HG02763 (cell line): ENCODE results near the gene SYNE2.

Source experiments
- ATAC-seq: cut with Tn5 transposase; IDR thresholded peaks from one replicate; pipeline ENCODE4 v1.9.1; 2021; ENCODE audit warnings: mild to moderate bottlenecking, moderate library complexity; ENCODE audit not compliant: unreplicated experiment

SYNE2 gene

DNA sequence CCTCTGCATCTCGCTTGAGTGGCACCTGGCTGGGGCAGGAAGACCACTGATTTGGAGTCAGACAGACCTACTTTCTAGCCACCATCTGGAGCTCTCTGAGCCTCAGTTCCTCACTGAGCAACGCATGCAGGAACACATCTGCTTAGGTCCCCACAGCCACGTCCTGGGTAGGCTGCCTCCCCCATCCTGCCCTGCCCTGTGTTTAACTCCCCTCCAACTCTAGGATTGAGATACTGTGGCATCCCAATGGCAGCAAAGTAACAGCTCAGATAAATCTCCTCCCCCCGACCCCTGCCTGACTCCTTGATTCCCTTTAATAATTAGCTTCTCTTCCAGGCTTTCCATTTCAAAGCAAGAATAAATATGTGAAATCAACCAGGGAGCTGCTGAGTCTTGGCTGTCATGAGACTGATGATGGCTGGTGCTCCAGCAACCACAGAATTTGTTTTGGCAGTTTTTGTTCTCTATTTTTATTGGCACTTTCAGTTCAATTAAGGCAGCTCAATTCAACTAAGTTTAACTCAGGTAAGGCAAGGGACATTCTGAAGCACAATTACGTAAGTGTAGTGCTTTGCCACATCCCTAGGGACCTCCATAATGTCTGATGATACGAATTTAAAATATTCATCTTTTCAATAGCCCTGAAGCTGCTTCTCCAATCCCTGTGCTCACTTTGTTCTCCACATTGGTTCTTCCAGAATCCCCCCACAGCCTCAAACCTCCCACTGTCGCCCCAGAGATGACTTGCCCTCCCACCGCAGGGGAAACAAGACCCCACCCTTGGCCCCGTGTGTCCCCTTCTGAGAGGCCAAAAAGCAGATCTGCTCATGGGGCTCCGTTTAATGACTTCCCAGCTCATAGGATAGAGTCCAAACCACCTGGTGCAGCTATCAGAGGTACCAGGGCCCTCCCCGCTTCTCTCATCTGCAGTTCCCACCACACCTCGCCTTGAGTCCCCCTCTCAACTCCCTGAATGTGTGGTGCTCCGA, 383.1 kb downstream of the SYNE2 start:
- ATAC-seq, result peak; percentile 71

DNA sequence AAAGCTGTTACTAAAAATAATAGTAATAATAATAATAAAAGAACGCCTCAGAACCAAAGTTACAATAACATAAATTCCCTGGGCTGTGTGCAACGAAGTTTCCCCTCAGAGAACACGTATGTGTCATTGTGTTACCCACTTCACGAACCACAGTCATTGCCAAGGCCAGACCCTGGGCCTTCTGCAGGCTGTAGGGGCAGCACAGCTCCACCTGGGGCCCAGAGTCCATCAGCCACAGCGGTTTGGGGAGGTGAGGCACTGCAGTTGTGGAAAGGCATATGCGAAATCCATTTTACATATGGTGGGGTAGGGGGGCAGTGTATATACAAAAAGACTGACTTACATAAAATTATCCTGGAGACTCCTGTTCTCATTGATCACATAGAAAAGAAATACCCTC, 385.2 kb downstream of the SYNE2 start:
- ATAC-seq, result no peak

DNA sequence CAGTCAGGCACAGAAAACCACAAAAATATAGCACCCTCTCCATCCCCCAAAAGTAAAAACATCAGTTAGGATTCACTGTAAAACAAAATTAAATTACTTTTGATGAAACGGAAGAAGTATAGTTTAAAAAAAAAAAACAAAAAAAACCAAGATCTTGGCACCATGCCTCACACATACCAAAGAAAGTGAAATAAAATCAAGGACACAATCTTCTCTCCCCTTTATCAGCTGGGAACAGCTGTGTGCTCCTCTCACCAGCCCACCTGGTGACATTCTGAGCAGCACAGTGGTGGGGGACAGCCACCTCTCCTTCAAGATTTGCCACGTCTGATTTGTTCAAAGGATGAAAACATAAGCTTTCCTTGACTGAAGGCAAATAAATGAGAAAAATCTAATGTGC, 385.8 kb downstream of the SYNE2 start:
- no peak for ATAC-seq

DNA sequence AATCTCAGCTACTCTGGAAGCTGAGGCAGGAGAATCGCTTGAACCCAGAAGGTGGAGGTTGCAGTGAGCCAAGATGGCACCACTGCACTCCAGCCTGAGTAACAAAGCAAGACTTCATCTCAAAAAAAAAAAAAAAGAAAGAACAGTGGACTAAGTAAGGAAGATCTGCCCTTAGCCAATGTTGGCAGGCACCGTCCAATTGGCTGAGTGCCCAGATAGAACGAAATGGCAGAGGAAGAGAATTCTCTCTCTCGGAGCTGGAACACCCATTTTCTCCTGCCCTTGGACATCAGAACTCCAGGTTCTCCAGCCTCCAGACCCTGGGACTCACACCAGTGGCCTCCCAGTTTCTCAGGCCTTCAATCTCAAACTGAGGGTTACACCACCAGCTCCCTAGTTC, 391.5 kb downstream of the SYNE2 start:
- no peak for ATAC-seq

DNA sequence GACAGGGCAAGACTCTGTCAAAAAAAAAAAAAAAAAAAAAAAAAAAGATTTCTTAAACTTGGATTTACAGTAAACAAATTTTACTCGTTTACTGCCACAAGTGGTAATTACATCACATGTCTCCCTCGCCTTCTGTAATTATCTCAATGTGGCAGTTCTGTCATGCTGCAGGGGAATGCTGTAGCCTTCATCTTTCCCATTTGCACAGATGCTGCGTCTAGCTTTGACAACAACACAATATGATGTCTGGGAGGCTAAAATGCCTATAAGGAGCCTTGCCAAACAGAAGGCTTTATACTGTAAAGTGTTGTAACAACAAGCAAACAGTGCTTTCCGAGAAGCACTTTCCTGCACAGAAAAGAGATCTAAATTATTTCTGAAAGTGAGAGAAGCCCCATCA, 392.7 kb downstream of the SYNE2 start:
- no peak for ATAC-seq

DNA sequence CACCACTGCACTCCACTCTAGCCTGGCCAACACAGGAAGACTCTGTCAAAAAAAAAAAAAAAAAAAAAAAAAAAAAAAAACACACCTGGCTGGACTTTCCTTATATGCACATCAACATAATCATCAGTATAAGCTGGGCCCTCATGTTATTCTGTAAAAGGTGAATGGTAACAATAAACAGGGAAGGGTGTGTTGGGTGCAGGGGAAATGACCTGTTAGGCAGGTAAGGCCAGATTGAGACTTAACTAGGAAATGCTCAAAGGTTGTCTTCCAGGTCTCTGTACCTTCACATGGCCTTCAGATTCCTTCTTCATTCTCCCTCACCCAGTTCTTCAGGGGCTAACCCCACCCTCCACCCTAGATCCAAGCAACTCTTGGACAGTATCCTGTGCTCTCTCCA, 393.9 kb downstream of the SYNE2 start:
- ATAC-seq, result no peak

DNA sequence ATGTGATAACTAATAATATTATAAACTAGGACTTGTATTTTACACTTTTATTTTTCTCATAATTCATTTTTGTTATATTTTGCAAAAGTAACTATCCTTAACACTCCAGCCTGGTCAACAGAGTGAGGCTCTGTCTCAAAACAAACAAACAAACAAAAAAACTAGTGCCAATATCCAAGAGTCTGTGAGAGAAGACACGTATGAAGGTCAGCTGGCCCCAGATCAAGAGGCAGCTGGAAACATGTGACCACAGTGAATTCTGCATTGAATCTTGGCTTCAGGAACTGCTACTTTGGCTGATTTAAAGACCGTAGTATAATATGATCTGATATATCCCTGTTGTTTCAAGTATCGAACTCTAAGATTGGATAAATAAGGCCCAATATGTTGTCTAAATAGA, 394.4 kb downstream of the SYNE2 start:
- ATAC-seq, result no peak

DNA sequence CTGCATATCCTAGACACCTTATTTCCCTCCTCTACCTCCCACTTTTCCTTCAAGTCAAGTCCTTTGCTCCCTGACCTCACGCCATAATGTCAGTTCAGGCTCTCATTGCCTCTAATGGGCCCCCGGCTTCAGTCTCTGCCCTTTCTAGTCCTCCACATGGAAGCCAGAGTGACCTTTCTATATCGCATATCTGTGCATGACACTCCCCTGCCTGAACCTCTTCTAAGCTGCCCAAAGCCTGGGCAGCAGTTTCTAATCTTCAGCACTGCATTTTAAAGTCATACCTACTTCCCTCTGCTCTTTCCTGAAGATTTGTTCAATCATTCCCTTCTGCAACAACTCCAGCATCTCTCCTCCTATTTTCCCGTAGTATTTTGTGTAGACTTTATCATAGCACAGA, 395.9 kb downstream of the SYNE2 start:
- no peak for ATAC-seq

DNA sequence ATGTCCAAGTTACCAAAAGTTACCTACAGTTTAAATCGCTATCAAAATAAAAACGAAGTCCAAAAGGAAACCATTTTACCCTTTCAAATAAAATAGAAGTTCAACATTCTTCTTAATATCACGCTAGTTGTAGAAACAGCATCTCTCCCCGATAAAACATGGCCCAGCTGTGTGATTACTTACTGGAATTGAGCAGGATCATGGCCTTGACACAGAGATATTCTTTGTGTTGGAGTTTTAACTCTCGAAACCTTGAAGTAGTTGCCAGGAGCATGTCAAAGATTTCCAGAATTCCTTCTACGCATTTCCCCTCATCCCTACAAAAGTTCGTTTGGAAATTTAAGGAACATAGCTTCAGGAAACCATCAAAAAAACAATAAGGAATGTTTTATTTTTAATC, 396.6 kb downstream of the SYNE2 start:
- ATAC-seq, result no peak

DNA sequence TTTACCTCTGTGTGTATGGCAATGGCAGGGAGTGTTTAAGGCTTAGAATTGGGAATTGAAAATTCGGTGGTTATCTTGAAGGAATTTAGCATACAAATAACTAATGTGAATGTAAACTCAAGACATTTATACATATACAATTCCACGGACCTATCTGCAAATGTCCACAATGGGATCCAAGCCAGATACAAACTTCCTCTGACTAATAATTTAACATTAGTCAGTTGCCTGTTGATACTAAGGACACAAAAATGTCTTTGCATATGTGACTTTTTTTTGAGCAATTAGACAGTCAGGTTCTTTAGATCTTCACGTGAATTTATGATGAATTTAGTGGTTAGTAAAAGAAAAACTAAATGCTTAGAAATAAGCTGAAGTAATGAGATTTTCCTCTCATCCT, 400.9 kb downstream of the SYNE2 start:
- ATAC-seq, result no peak

DNA sequence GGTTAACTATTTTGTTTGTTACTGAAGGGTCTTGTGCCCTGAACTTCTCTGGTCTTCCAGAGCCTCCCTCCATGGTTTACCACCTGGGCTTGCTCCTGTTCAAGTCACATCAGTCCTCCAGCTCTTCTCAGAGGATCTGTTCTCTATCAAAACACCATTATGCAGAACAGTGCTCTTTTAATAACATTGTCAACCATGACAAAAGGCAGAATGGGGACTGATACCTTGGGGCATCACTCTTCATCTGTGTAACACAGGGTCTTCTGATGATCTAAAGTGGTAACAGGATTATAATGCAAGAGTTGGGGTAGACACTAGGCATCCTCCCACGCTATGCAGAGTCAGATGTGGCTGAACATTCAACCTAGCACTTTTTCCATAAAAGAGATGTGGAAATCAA, 403.0 kb downstream of the SYNE2 start:
- no peak for ATAC-seq

DNA sequence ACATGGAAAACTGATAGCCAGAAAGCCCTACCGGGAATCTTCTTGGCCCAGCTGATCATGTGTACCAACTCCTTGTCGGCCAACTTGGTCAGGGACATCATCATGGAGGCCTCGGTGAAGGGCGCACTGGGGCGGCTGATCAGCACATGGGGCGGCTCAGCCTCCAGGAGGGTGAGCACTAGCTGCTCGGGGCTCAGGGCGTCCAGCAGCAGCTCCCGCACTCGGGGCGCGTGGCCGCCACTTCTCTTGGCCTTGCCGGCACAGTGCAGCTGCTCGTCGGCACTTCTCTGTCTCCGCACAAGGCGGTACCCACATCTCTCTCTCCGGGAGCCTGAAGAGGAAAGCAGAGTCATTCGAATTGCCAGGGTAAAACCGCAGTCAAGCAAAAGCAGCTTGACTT, 407.6 kb downstream of the SYNE2 start:
- ATAC-seq, result no peak

DNA sequence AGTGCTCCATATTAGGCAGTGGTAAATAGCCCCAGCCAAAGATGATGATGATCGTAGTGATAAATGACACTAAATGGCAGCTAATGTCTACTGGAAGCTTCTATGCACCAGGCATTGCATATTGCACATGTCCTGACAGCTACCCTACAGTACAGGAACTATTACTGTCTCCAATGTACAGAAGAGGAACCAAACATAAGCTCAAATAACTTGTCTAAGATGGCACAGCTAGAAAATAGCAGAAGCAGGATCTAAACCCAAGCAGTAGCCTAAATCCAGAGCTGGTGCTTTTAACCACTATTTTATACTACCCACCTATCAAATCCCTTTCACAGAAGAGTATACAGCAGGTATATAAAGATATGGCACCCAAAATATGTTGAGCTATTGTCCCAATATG, 412.4 kb downstream of the SYNE2 start:
- ATAC-seq, result no peak

DNA sequence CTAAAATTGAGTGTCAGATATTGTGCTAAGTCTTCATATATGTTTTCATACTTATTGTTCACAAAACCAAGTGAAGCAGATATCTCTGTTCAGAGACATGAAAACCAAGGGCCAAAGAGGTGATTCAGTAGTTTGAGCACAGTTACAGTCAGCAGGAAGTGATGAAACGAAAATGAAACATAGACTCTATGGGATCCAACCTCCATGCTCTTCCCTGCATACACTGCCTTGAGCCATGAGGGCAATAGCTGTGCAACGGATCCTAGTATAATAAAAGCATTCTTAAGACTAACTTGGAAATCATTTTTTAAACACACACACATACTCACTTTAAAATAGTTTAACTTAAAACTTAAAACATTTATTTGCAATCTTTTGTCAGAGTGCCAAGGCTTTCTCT, 413.4 kb downstream of the SYNE2 start:
- ATAC-seq, result no peak

DNA sequence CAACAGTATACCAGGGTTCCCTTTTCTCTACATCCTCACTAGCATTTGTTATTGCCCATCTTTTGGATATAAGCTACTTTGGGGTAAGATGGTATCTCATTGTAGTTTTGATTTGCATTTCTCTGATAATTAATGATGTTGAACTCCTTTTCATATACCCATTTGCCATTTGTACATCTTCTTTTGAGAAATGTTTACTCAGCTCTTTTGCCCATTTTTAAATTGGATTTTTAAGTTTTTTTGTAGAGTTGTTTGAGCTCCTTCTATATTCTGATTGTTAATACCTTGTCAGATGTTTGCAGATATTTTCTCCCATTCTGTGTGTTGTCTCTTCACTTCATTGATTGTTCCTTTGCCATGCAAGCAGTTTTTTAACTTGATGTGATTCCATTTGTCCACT, 419.2 kb downstream of the SYNE2 start:
- no peak for ATAC-seq
